AG08396 (cell line): Measurements from ENCODE around the gene CCDC187.

ENCODE experiments used
- DNase-seq: peaks from one replicate; pipeline ENCODE4 v3.0.0; 2012; ENCODE audit warnings: low spot score, mixed read lengths

CCDC187 gene

DNA sequence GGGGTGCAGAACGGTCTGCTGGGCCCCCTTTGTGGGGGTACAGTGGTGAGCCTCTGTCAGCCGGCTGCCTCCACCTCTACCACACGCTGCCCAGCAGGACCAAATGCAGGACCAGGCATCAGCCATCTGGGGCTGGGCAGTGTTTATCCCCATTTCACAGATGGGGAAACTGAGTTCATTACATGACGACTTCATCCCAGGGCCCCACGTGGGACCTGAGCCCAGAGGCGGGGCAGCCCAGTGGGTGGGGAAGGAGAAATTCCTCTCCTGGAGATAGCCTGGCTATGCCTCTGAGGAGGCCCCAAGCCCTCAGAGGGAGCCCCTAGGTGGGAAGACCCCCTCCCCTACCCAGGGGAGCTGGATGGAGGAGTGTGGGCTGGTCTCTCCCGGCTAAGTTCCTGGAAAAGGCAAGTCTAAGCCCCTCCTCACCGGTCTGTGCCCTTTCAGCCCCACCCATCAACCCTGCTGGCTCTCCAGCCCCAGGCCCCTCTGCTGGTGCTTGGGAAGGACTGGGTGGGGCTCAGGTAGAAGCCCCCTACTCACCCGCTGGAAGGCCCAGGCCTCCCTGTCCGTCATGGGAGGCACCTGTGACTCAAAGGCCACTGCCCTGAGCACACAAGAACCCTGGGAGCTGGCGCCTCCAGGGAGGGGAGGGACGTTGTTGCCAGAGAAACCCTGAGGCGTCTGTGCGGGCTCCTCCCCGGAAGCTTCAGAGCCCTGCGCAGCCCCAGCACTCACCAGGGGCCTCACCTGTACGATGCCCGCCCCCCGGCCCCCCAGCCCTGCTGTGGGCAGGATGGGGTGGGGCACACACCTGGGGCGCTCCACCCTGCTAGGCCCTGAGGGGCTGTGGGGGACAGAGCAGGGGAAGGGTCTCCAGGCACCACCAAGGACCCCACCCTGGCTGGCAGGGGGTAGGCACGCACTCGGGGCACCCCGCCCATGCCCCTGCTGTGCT lies 7.4 kb upstream of the CCDC187 start:
- DNase-seq, result no peak

DNA sequence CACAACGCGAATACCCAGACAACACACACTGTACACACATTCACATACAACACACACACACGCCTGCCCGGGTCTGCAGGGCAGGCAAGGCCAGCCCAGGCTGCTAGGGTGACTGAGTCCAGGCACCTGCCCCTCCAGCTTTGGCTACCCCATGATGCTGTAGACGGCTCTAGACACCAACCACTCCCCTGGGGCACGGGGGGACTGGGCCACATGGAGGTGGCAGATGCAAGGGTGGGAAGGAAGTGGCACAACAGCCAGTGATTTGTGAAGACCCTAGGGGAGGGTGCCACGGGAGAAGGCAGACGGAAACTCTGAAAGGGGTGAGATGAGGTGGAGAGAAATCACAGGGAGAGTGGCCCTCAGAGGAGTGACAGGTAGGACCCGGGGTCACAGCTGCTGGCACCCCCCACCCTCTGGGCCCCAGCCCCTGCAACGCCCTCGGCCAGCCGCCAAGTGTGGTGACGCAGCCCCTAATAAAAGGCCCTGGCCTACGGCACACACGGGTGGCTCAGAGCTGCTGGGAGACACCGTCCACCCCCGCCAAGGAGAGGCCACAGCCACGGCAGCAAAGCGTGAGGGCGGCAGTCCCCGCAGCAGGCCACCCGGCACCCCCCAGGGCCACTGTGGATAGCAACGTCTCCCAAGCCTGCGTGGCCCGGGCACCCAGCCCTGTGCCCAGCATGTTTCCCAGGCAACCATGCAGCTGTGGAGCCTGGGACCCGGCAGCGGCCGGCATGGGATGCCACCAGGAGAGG lies 6.6 kb upstream of the CCDC187 start:
- no peak for DNase-seq

DNA sequence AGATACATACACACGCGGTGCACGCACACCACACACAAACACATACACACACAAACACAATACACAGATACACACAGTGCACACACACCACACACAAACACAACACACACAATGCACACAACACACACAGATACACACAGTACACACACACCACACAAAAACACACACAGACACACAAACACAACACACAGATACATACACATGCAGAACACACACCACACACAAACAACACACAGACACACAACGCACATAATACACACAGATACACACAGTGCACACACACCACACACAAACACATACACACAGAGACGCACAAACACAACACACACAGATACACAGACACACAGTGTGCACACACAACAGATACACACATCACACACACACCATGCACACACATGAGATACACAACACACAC lies 5.9 kb upstream of the CCDC187 start:
- no peak for DNase-seq

DNA sequence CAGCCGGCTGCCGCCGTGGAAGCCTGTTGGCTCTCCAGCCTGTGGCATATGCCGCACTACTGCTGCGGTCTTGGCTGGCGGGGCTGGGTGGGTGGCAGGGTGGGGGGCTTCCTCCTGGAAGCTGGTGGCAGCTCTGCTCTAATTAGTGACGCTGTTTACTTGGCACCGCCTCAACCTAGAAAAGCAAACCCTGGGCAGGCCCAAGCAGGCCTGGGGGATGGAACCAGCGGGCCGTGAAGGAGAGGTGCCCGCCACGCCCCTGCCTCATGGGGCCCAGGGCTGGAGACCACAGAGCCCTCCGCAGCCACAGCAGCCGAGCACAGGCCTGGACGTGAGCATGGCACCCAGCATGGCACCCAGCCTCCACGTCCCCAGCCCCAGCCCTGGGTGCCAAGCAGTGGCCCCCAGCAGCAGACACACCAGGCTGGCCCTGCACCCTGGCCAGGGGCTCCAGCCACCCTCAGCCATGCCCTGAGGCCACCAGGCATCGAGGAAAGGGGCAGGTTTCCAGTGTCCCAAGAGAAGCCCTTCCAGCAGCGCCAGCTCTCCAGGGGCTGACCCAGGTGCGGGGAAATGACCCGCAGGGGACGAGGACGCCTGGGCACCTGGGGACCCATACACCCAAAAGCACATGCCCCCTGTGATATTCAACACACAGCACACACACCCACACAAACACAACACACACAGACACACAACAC lies 5.4 kb upstream of the CCDC187 start:
- no peak for DNase-seq

DNA sequence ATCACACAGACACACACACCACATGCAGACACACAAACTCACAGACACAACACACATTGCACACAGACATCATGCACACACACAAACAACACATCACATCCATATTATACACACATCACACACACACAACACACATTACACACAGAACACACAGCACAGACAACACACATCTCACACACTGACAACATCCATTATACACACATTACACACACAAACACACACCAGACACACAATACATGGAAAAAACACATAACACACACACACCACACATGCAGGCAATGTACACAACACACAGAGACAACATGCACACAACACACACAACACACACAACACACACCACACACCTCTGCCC lies 4.8 kb upstream of the CCDC187 start:
- DNase-seq, result no peak

DNA sequence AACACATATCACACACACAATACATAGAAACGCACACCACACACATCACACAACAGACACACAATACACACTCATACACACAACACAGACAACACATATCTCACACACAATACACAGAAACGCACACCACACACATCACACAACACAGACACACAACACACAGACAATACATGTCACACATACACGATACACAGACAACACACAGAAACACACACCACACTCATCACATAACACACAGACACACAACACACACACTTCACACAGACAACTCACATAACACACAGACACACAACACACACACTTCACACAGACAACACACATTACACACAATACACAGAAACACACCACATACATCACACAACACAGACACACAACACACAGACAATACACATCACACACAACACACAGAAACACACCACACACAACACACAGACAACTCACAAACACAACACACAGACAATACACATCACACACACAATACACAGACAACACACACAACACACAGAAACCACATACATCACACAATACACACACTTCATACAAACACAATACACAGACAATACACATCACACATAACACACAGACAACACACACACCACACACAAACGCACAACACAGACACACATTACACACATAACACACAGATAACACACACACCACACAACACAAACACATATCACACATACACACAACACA lies 4.3 kb upstream of the CCDC187 start:
- DNase-seq, result no peak

DNA sequence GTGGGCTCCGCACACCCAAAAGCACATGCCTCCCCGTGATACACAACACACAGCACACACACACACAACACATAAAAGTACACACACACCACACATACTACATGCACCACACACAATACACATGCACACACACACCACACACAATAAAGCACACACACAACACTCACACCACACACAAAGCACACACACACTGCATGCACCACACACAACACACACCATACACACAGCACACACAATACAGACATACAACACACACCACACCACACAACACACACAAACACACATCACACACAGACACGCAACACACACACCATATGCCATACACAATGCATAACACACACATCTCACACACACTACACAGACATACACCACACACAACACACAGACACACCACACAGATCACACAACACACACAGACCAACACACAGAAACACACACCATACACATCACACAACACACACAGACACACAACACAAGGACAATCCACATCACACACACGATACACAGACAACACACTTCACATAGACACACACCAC lies 3.4 kb upstream of the CCDC187 start:
- DNase-seq, result no peak

DNA sequence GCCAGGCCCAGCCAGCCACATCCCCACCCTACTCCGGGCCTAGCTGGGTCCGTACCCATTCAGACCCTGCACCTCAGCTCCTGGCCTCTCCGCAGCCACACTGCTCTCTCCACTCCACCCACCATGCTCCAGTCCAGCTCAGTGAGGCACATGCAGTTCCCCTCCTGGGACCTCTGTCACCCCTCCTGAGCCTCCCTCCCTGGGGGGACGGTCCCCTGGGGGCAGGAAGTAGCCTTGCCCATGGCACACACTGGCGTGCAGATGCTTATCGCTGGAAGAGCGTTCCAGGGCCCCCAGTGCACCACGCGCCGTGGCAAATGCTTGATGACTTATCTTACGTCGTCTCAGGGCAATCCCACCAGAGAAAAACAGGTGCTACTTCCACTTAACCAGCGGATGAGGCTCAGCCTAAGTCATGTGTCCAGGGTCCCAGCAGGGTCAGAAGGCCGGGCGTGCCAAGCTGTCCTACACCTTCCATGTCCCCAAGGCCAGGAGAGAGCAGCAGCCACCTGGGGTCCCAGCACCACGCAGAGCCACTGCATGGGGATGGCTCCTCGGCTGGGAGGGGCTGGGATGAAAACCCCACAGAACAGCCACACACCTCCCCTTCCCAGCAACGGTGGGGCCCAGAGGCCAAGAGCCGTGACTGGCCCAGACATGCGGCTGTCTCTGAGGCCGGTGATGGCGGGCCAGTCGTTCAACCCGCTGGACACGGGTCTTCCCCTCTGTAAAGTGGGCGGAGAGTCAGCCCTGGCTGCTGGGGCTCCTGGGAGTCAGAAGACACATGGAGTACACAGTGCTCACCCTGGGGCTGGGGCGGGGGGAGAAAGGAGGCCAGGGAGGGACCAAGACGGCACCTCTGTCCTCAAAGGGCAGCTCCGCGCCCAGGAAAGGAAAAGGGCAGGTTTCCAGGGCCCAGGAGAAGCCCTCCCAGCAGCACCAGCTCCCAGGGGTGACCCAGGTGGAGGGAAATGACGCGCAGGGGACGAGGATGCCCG lies 2.6 kb upstream of the CCDC187 start:
- DNase-seq, result no peak

DNA sequence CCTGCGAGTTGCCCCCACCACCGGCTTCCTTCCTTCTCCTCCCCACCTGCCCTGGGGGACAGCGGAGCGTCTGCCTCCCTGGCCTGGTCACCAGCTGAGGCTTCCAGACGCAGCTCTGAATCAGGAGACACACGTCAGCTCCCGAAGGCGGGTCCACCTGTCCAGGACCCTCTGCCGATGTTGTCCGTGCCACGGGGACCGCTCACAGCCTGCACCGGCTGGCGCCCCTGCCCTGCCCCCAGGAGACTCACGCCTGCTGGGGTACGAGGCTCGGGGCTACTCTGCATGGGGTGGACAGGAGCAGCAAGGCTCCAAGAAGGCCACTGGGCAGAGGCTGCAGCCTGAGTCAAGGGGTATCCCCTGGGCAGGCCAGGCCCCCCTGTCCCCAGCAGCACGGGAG lies 1.9 kb upstream of the CCDC187 start:
- no peak for DNase-seq

DNA sequence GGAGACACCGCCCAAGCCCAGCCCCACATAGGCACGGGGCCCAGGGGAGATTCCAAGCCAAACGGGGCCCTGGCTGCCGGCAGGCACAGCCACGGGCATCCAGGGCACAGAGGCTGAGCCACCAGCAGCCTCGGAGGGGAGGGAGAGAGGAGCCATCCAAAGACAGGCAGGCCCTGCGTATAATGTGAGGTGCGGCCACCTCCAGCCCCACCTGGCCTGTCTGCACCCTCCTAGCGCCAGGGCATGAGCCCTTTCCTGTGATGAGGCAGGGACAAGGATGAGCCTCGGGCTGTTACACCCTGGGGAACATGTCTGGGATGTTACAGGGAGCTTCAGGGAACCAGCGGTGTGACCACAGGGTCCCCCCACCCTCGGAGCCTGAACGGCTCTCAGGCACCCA lies 1.1 kb upstream of the CCDC187 start:
- no peak for DNase-seq

DNA sequence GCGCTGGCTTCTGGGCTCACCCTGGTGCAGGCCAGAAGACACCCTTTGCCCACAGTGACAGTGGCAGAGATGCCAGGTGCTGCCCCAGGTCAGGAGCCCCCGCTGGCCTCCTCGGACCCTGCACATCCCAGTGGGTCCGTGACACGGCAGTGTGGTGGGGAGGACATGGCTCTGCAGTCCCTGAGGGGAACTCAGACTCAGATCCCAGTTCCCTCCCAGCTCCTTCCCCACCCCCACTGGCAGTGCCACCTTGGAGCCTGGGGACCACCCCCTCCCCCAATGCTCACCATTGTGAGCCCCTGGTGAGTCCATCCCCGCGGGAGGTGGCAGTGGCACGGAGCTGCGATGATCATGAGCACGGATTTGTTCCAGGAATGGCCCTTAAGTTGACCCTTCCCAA lies 562 bp upstream of the CCDC187 start:
- DNase-seq, result no peak

DNA sequence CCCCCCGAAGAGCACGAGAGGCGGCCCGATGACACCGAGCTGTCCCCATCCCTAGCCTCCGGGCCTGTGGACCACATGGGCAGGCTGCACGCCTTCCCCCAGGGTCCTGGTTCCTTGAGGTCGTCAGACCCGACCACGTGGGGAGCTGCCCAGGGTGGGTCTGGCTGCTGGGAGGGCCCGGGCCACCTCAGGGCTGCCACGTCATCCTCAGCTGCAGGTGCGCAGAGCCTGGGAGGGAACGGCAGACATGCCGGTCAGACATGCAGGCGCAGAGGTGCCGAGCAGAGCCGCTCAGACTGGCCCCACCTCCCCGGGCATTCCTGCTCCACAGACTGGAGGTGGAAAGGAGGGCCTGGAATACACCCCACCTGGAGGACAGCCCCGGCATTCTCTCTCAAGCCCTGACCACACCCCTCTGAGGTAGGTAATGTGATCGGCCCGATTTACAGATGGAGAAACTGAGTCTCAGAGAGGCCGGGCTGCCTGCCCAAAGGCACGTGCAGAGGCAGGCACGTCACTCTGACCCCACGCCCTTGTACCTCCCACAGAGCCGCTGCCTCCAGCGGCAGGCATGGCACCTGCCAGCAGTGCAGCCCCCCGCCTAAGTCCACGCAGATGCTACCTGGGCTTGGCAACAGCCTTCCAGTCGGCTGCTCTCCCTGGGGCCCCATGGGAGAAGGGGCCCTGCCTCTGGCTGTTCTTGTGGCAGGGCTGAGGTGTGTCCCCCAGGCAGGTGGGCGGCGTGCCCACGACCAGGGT lies 649 bp downstream of the CCDC187 start:
- DNase-seq, result no peak

DNA sequence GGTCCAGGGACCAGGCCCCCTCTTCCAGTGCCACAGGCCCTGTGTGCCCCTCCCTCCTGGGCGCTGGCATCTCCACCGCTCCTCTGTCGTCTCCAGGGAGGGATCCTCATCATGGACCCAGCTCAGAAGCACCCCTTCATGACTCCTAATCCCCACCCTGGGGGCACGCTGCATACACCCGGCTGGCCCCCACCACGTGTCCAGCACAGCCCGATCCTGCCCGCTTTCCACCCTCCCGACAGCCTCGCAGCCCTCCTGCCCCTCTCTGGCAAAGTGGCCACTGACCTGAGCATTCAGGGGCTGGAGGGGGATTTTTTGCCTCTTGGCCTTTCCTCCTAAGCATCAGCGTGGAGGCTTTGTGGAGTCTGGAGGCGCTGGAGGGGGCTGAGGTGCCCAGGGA lies 1.4 kb downstream of the CCDC187 start:
- no peak for DNase-seq

DNA sequence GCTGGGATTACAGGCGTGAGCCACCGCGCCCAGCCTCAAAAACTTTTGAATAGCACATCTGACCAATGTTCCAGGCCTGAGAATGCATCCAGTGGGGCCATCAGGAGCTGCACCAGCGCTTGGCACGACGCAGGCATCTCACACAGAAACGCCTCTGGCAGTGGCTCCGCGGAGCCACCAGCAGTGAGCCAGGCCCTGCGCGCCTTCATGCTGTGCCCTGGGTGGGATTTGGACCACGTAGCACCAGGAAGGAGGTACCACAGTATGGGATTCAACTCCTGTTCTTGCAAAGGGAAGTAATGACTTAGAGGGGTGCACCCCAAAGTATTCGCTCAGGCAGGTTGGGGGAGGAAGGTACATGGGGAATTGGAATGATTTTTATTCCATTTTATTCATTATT lies 3.0 kb downstream of the CCDC187 start:
- DNase-seq, result no peak

DNA sequence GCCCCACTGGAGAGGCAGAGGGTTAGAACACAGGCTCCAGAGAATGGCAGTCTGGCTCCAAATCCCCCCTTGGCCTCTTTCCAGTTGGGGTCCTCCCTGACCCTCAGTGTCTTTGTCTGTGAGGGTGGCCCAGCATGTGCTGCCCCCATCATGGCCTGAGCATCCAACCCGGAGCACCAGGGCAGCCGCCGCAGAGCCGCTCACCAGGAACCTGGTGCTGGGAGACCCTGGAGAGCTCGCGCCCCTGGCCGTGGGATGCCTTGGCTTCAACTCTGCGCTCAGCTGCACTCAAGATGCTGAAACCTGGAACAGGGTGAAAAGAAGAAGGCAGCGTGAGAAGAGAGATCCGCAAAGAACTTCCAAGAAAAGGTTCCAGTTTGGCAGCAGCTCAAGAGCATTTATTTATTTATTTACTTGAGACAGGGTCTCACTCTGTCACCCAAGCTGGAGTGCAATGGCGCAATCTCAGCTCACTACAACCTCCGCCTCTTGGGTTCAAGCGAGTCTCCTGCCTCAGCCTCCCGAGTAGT lies 3.8 kb downstream of the CCDC187 start:
- no peak for DNase-seq

DNA sequence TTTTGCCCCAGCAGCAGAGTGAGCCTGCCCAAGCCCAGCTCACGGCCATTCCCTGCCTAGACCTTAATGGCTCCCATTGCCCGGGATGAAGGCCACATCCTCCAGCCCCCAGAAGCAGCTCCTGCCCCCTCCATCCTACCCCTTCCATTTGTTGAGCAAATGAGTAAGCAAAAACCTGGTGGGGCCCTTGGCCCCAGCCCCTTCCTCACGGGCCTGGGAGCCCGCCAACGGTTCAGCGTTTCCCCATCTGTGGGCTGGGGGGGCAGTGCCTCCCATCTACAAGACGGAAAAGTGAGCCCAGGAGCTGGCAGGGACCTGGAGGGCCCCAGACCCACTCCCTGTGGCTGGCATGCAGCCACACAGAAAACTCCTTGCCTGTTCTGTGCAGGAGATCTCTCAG lies 4.4 kb downstream of the CCDC187 start:
- no peak for DNase-seq

DNA sequence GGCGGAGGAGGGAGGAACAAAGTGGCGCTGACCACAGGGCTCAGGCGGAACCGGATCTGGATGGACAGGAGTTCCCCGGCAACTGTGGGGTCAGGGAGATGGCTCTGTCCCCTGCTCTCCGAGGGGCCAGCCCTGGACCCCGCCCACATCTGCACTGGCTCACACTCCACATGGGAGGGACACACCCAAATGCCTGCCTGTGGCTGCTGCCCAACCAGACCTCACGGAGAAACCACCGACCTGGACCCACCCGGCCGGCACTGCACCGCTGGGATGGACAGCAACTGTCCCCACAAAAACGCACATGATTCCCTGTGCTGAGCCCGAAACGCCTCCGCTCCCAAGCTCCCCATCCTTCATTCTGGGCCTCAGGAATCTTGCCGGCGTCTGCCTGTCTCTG lies 4.8 kb downstream of the CCDC187 start:
- DNase-seq, result no peak

DNA sequence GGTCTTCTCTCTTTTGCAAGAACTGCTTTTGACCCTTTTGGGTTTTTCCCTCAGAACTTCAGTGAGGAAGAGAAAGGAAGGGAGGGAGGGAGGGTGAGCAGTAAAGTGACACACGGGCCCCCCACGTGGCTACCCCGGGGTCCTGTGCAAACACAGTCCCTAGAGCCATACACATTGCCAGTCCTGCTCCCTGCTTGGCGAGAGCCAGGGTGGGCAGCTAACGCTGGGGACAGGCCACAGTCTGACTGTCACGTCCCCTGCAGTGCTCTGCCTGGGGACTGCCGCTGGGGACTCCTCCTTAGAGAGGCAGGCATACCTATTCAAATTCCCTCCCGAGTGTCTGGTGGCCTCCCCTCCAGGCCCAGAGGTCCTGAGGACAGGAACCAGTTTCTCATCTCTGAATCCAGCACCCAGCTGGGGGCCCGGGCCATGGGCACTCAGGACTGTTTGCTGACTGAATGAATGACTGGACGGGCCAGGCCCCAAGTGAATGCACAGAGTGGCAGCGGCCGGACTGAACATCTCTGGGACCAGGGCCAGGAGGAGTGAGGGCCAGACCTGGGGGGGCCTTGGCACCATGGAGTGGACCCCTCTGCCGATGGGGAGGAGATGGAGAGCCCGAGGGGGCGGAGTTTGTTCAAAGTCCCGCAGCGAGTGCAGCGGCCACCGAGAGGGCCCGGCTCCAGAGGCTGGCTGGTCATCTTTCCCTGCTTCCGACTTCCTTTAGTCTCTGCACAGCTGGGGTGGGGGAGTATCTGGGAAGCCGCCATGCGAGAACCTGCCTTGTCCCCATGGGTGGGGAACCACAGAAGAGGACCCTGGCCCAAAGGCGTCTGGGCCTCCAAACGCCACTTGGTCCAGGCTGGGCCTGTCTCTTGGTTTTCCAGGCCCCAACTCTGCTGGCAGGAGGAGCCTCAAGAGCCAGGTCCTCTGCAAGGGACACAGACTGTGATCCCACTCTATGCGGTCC lies 5.8 kb downstream of the CCDC187 start:
- no peak for DNase-seq
